22Rv1 (cell line): Measurements from ENCODE around the gene STYX.

Experiments used
- H3K27ac ChIP-seq: fragments of 450-650 bp; 2 replicates; pipeline ENCODE4 v1.5.1; 2017
- ZFX ChIP-seq: fragments of 450-650 bp; IDR thresholded peaks from 2 replicates; pipeline ENCODE4 v1.6.1; 2017; ENCODE audit warnings: antibody characterized with exemption, borderline replicate concordance
- TF ChIP-seq, protein P1 (sequence below): fragments of 450-650 bp; IDR thresholded peaks from 2 replicates; pipeline ENCODE4 v1.5.1; 2017; ENCODE audit warnings: mild to moderate bottlenecking

STYX gene, protein sequence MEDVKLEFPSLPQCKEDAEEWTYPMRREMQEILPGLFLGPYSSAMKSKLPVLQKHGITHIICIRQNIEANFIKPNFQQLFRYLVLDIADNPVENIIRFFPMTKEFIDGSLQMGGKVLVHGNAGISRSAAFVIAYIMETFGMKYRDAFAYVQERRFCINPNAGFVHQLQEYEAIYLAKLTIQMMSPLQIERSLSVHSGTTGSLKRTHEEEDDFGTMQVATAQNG

DNA sequence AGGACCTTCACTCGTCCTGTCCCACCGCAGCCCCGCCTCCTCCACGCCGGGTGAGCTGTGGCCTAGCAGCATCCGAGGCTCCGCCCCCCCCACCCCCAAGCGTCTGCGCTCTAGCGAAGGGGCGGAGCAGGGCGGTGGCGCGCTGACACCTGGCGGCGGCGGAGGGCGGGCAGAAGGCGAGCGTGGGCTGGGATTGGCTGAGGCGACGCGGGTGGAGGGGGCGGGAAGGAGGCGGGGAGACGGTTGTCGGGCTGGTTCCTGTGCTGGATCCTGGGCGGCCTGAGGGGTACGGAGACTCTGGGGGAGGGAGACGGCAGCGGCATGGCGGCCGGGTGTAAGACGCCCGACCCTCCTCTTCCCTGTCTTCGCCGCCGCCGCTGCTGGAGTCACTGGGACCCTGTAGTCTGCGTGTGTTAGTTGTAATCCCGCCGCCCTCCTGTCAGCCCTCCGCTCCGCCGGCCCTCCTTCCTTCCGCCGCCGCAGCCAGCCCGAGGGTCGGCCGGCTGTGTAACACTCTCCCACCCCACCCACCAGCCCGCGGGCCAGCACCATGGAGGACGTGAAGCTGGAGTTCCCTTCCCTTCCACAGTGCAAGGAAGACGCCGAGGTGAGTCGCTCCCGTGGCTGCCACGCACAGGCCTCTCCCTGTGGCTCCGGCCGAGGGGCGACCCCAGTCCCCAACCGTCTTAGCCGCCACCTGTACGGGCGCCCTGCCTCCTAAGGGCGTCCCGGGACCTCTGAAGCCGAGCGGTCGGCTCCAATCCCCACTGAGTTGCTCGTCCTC is at the start of gene STYX:
TSS of gene STYX (plus strand) at position 242 of the 784 bp plus-strand sequence. CDS start at position 551, 309 bp downstream.
- TF ChIP-seq, protein P1, sequence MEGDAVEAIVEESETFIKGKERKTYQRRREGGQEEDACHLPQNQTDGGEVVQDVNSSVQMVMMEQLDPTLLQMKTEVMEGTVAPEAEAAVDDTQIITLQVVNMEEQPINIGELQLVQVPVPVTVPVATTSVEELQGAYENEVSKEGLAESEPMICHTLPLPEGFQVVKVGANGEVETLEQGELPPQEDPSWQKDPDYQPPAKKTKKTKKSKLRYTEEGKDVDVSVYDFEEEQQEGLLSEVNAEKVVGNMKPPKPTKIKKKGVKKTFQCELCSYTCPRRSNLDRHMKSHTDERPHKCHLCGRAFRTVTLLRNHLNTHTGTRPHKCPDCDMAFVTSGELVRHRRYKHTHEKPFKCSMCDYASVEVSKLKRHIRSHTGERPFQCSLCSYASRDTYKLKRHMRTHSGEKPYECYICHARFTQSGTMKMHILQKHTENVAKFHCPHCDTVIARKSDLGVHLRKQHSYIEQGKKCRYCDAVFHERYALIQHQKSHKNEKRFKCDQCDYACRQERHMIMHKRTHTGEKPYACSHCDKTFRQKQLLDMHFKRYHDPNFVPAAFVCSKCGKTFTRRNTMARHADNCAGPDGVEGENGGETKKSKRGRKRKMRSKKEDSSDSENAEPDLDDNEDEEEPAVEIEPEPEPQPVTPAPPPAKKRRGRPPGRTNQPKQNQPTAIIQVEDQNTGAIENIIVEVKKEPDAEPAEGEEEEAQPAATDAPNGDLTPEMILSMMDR: no peak
- no peak for TF ChIP-seq ZFX
- H3K27ac ChIP-seq: peak within 1 kb of the TSS; percentile 67

DNA sequence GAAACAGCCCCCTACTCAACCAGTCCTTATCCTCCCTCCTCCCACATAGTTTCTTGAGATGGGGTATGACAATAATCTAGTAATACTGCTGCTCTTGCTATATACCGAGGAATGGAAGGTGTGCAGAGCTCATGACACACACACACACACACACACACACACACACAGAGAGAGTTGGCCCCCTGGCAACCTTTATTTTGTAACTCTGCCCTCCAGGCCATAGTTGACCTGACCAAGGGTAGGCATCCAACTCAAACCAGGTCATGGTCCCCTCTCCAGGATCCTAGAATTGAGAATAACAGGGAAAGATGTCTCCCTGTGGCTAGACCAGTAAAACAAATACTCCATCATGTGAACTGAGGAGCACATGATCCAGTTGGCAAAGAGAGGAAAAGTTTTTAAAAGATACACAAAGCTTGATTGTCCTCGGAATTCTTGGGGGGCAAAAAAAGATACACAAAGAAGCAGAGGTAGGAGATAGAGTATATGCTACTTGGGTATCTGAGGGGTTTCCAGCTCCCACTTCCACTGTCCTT is 45.9 kb upstream of the STYX start:
- no peak for TF ChIP-seq ZFX
- TF ChIP-seq, protein P1: no peak
- H3K27ac ChIP-seq: no peak overlapping the region

DNA sequence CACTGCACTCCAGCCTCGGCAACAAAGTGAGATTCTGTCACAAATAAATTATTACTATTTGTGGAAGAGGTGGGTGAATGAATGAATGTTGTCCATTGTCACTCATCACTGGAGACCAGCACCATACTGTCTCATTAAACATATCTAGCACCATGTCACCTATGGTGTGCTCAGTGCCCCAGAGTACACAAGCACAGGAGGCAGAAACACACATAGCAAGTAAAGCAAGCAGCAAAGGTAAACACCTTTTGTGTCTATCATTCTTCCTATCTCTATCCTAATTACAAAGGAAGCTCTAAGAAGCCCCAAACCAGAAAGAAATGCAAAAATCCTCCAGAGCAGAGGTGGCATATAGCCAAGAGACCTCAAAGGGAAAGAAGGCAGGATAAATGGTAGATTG is 43.8 kb upstream of the STYX start:
- TF ChIP-seq, protein P1: no peak
- TF ChIP-seq ZFX: no peak

DNA sequence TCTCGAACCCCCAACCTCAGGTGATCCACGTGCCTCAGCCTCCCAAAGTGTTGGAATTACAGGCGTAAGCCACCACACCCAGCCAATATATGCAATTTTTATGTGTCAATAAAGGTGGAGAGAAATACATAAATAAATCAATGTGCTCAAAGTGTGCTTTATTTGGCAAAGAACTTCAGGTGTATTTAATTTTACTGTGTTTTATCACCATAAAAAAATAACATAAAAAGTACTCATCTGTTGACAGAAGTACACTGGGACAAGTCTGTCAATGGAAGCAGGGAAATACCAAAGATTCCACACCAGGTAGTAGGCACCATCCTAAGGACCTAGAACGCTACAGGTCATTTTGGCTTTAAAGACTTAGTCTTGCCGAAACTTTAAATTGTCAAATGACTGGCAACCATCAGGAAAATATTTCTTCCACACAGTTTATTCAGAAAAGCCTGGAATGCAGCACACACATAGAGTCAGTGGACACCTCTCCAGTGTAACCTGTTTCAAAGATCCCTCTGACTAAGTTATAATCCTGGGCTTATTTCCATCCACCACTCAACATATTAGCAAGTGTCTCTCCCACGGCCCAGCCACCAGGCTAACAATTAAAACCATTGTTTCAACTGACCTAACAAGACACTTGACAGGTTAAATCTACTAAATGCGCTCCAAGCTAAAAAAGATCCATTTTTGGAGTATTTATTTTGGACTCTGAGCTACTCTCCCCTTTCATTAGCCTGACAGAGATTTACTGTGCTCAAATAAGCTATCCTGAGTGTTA is 38.8 kb upstream of the STYX start:
- TF ChIP-seq ZFX: no peak
- TF ChIP-seq, protein P1: no peak
- H3K27ac ChIP-seq: no peak overlapping the region

More for the DNA sequence above, 43.8 kb upstream of the STYX start:
- no peak overlapping the region for H3K27ac ChIP-seq

DNA sequence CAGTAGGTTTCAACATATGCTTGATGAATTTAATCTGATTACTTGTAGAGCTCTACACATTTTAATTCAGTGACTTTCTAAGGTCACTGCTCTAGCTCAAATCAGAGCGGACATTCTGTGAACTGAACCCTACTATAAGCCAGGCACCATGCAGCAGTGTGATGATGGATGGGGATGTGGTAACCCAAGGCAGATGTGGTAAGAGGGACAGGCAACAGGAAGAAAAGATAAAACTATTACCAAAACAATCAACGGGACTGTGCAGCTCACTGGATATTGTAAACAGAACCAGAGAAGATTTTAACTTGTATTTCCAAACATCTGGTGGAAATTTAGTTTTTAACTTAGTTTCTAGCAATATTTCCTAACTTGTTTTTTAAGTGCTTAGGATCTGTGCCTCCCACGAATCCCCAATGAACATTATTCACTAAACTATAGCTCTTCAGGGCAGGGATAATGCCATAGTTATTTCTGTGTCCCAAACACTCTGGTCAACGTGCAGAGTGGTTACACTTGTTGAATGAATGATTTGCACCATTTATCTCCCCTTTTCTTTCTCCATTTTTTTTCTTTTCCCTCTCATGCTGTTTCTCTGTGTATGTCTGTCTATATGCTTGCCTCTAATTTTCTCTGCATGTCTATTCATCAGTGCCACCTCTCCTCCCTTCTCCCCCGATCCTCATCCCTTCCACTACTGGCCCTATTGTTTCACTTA is 37.6 kb upstream of the STYX start:
- TF ChIP-seq, protein P1: no peak
- TF ChIP-seq ZFX: no peak
- no peak overlapping the region for H3K27ac ChIP-seq

DNA sequence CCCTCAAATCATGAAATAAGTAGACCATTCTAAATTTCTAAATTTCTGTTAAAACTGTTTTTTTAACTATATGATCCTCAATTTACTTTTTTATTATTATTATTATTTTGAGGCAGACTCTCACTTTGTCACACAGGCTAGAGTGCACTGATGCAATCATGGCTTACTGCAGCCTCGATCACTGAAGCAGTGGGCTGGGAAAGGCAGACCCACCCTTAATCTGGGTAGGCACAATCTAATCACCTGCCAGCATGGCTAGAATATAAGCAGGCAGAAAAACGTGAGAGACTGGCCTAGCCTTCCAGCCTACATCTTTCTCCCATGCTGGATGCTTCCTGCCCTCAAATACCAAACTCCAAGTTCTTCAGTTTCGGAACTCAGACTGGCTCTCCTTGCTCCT is 36.9 kb upstream of the STYX start:
- TF ChIP-seq, protein P1: no peak
- no peak for TF ChIP-seq ZFX

More for the DNA sequence above, 36.9 kb upstream of the STYX start:
- no peak overlapping the region for H3K27ac ChIP-seq
